Sigmoid colon (tissue), 7 donors: ENCODE measurements around the gene GJB4. TPM values are rescaled to one million over a fixed set of nuclear protein-coding genes. Genes with fewer than 3 reads are reported as not detected.
"Not testable (repeated sequence)": the region's sequence is repeated elsewhere in the genome, so short reads cannot be mapped to it uniquely, and the experiment has no call there.

Experiments
- DNase-seq: peaks from one replicate; pipeline ENCODE4 v3.0.0-alpha.2; 2019
- H3K27ac ChIP-seq, 4 donors: fragments of 200-600 bp; sonication (generic); one replicate each; pipeline ENCODE4 v1.5.1; 2016 to 2019; ENCODE audit warnings: mild to moderate bottlenecking in 1 of 4
- H3K27me3 ChIP-seq, 3 donors: fragments of 200-600 bp; sonication (generic); one replicate each; pipeline ENCODE4 v1.5.1; 2019; ENCODE audit warnings: mild to moderate bottlenecking in 1 of 3
- H3K36me3 ChIP-seq, 4 donors: fragments of 200-600 bp; sonication (generic); one replicate each; pipeline ENCODE4 v1.5.1; 2016 to 2019
- H3K4me1 ChIP-seq, 4 donors: fragments of 200-600 bp; sonication (generic); one replicate each; pipeline ENCODE4 v1.5.1; 2017 to 2019
- H3K4me3 ChIP-seq, 4 donors: fragments of 200-600 bp; sonication (generic); one replicate each; pipeline ENCODE4 v1.5.1; 2017 to 2019; ENCODE audit warnings: mild to moderate bottlenecking in 2 of 4, moderate library complexity in 1 of 4
- H3K9me3 ChIP-seq, 4 donors: fragments of 200-600 bp in 3 of 4; sonication (generic) in 3 of 4; one replicate each; pipeline versions ENCODE4 v1.5.1 to v1.6.1; 2013 to 2019
- CTCF ChIP-seq, 4 experiments: fragments of 450-650 bp in 3 of 4; fragments of 200-600 bp in 1 of 4; IDR thresholded peaks; one replicate each; pipeline ENCODE4 v1.5.1; 2016 to 2019; ENCODE audit warnings: antibody characterized with exemption in 4 of 4, mild to moderate bottlenecking in 3 of 4, moderate library complexity in 2 of 4
- EP300 ChIP-seq, 4 donors: sonication (generic); formaldehyde crosslinking; IDR thresholded peaks; one replicate each; pipeline ENCODE4 v1.6.1; 2017; ENCODE audit warnings: antibody characterized with exemption in 4 of 4
- POLR2A ChIP-seq, 2 donors: fragments of 450-650 bp; IDR thresholded peaks; one replicate each; pipeline ENCODE4 v1.6.1; 2016; ENCODE audit warnings: antibody characterized with exemption in 2 of 2, mild to moderate bottlenecking in 2 of 2, moderate library complexity in 2 of 2
- POLR2AphosphoS5 ChIP-seq, 4 donors: sonication (generic); formaldehyde crosslinking; IDR thresholded peaks; one replicate each; pipeline ENCODE4 v1.6.1; 2017; ENCODE audit warnings: antibody characterized with exemption in 4 of 4
- WGBS, 2 donors: extraction: QIAGEN DNeasy Blood & Tissue Kit; methylation state at CpG; one replicate each; pipeline ENCODE4 v1.1.7; 2013; 5-methylcytosine and 5-hydroxymethylcytosine counted together
- intact Hi-C: fragments of 100-400 bp; cut with DNase I; formaldehyde crosslinking; loops from one replicate; pipeline ENCODE4 v1.15.1; 2023
- polyA plus RNA-seq, 3 donors: library from polyadenylated mRNA; stranded (reverse); fragments of 200-250 nt; gene quantifications; one replicate each; pipeline ENCODE4 v1.2.3, GENCODE V29; 2013
- total RNA-seq, 4 donors: library from RNA; depleted of rRNA; stranded (reverse); fragments of >200 nt; gene quantifications; one replicate each; pipeline ENCODE4 v1.1.0, GENCODE V29; 2016
- donor health status: healthy with polysubstance abuse.
- donor health status: Bipolar disorder and iron deficiency.
- donor health status: healthy.

The GJB4 gene
- total and polyA plus RNA-seq, 7 donors, result 0.39 TPM; not detected in 6

- 90 to 92% methylated on average over 16 of the region's 16 CpGs for WGBS, 2 donors
These were observed 12.2 kb downstream of the GJB4 start for GRCh38 chr1:34771573-34772371.

GRCh38 chr1:34773114-34773513, 13.6 kb downstream of the GJB4 start:
- H3K27ac ChIP-seq, DNase-seq, H3K4me3 ChIP-seq, H3K4me1 ChIP-seq, intact Hi-C loops, H3K9me3 ChIP-seq, H3K36me3 ChIP-seq: not testable (repeated sequence)
- H3K27me3 ChIP-seq, result peaks cover 0 to 14% (median 0%) of the 10 kb centered on the region in 3 donors
- 84 to 95% methylated on average over 4 of the region's 4 CpGs for whole genome bisulfite sequencing, 2 donors

More at GRCh38 chr1:34771573-34772371, 12.2 kb downstream of the GJB4 start:
- Histone ChIP-seq H3K36me3 (no peaks in the 10 kb centered on the region), H3K4me3 (no peak overlapping the region), H3K27ac (no peak overlapping the region), H3K9me3 (no peaks in the 10 kb centered on the region), H3K27me3 (peaks cover 0 to 7% (median 0%) of the 10 kb centered on the region in 3 donors), H3K4me1 (no peaks in the 10 kb centered on the region)
- intact Hi-C loops, result no loop called here
- no peak for TF ChIP-seq CTCF (IDR thresholded peaks at IDR 0.05)
- TF ChIP-seq POLR2A (IDR thresholded peaks at IDR 0.05), result no peak
- TF ChIP-seq EP300 (IDR thresholded peaks at IDR 0.05), result no peak
- no peak for TF ChIP-seq POLR2AphosphoS5 (IDR thresholded peaks at IDR 0.05)
- no peak for DNase-seq

GRCh38 chr1:34774957-34775356, 15.4 kb downstream of the GJB4 start:
- Histone ChIP-seq H3K4me1 (no peaks in the 10 kb centered on the region), H3K4me3 (no peak overlapping the region), H3K9me3 (no peaks in the 10 kb centered on the region), H3K36me3 (no peaks in the 10 kb centered on the region), H3K27ac (no peak overlapping the region), H3K27me3 (peaks cover 0 to 20% (median 3%) of the 10 kb centered on the region in 3 donors)
- no peak for TF ChIP-seq EP300 (IDR thresholded peaks at IDR 0.05)
- TF ChIP-seq CTCF (IDR thresholded peaks at IDR 0.05), result no peak
- no peak for TF ChIP-seq POLR2AphosphoS5 (IDR thresholded peaks at IDR 0.05)
- TF ChIP-seq POLR2A (IDR thresholded peaks at IDR 0.05), result no peak
- intact Hi-C loops, result no loop called here
- no peak for DNase-seq
- WGBS, 2 donors, result 72 to 91% methylated on average over 8 of the region's 8 CpGs

GRCh38 chr1:34776911-34777310, 17.4 kb downstream of the GJB4 start:
- H3K9me3 ChIP-seq, result no peaks in the 10 kb centered on the region

More at GRCh38 chr1:34776911-34777310, 17.4 kb downstream of the GJB4 start:
- H3K36me3 ChIP-seq, result no peaks in the 10 kb centered on the region
- peaks cover 11 to 40% (median 22%) of the 10 kb centered on the region in 3 donors for H3K27me3 ChIP-seq
- intact Hi-C loops, result no loop called here
- no peak for TF ChIP-seq POLR2AphosphoS5 (IDR thresholded peaks at IDR 0.05)
- no peak for TF ChIP-seq POLR2A (IDR thresholded peaks at IDR 0.05)
- no peak for TF ChIP-seq CTCF (IDR thresholded peaks at IDR 0.05)
- TF ChIP-seq EP300 (IDR thresholded peaks at IDR 0.05), result no peak
- H3K27ac ChIP-seq, result no peak overlapping the region
- peaks cover 0 to 14% (median 11%) of the 10 kb centered on the region in 4 donors for H3K4me1 ChIP-seq
- WGBS, 2 donors, result 61 to 88% methylated on average over 3 of the region's 3 CpGs
- no peak overlapping the region for H3K4me3 ChIP-seq
- DNase-seq, result peak; percentile 26
